HG03457 (cell line): ENCODE data around the gene IPO11.
A peak's percentile ranks its signal among the peaks of the same experiment; 100 is the strongest.
"Not testable (repeated sequence)": the region's sequence is repeated elsewhere in the genome, so short reads cannot be mapped to it uniquely, and the experiment has no call there.

Source experiments
- ATAC-seq: cut with Tn5 transposase; IDR thresholded peaks from one replicate; pipeline ENCODE4 v1.9.1; 2021; ENCODE audit warnings: moderate number of reproducible peaks; ENCODE audit not compliant: unreplicated experiment

The IPO11 gene

GRCh38 chr5:62448528-62448927, 36.0 kb downstream of the IPO11 start:
- no peak for ATAC-seq

GRCh38 chr5:62450259-62450658, 37.7 kb downstream of the IPO11 start:
- ATAC-seq, result no peak

- ATAC-seq, result no peak
Observed at GRCh38 chr5:62457071-62457470, 44.5 kb downstream of the IPO11 start.

GRCh38 chr5:62460578-62460983, 48.0 kb downstream of the IPO11 start:
- peak; percentile 70 for ATAC-seq

- ATAC-seq, result no peak
Observed at GRCh38 chr5:62461561-62461960, 49.0 kb downstream of the IPO11 start.

GRCh38 chr5:62465985-62466925, 53.7 kb downstream of the IPO11 start:
- ATAC-seq, result no peak

GRCh38 chr5:62473209-62473608, 60.6 kb downstream of the IPO11 start:
- no peak for ATAC-seq

GRCh38 chr5:62475072-62475471, 62.5 kb downstream of the IPO11 start:
- ATAC-seq, result no peak

- ATAC-seq, result no peak
Observed at GRCh38 chr5:62477801-62478200, 65.2 kb downstream of the IPO11 start.

GRCh38 chr5:62483556-62483955, 71.0 kb downstream of the IPO11 start:
- ATAC-seq, result no peak

GRCh38 chr5:62486672-62487071, 74.1 kb downstream of the IPO11 start:
- no peak for ATAC-seq

- ATAC-seq, result no peak
Observed at GRCh38 chr5:62488531-62488930, 76.0 kb downstream of the IPO11 start.

GRCh38 chr5:62489471-62489870, 76.9 kb downstream of the IPO11 start:
- ATAC-seq, result no peak

GRCh38 chr5:62494772-62495171, 82.2 kb downstream of the IPO11 start:
- ATAC-seq, result no peak

GRCh38 chr5:62496876-62497275, 84.3 kb downstream of the IPO11 start:
- no peak for ATAC-seq

GRCh38 chr5:62498961-62499360, 86.4 kb downstream of the IPO11 start:
- ATAC-seq, result no peak

GRCh38 chr5:62499756-62500155, 87.2 kb downstream of the IPO11 start:
- no peak for ATAC-seq

- ATAC-seq, result no peak
Observed at GRCh38 chr5:62502456-62503101, 90.0 kb downstream of the IPO11 start.

- ATAC-seq, result no peak
Observed at GRCh38 chr5:62504129-62504528, 91.6 kb downstream of the IPO11 start.

GRCh38 chr5:62506659-62507460, 94.3 kb downstream of the IPO11 start:
- no peak for ATAC-seq

- ATAC-seq, result not testable (repeated sequence)
Observed at GRCh38 chr5:62508760-62509159, 96.2 kb downstream of the IPO11 start.
